GM13977 (cell line): ENCODE results near the gene DTWD2.
"Not testable (repeated sequence)": the region's sequence is repeated elsewhere in the genome, so short reads cannot be mapped to it uniquely, and the experiment has no call there.

Experiments used
- DNase-seq: peaks from one replicate; pipeline ENCODE4 v3.0.0; 2012; ENCODE audit warnings: low spot score
- CTCF ChIP-seq: IDR thresholded peaks from 2 replicates; pipeline ENCODE4 v1.5.1; 2012; ENCODE audit warnings: mild to moderate bottlenecking, control low read depth; ENCODE audit not compliant: insufficient read depth; ENCODE audit errors: extremely low read depth, missing control alignments
- in situ Hi-C: fragments of 300-500 bp; cut with MboI; formaldehyde crosslinking; loops from one replicate; pipeline ENCODE4 v1.12.0; 2022; ENCODE audit warnings: low sequenced_read_pairs, low pct_unique_long_range_greater_than_20kb, mixed read lengths, inconsistent platforms; ENCODE audit not compliant: unreplicated experiment

DTWD2 gene

GRCh38 chr5:118996098-118996497 lies 7.8 kb upstream of the DTWD2 start:
- in situ Hi-C loops = no loop called here
- no peak for DNase-seq

GRCh38 chr5:118994595-118994994 lies 6.2 kb upstream of the DTWD2 start:
- in situ Hi-C loops = no loop called here
- no peak for DNase-seq

More at GRCh38 chr5:118996098-118996497, 7.8 kb upstream of the DTWD2 start:
- TF ChIP-seq CTCF = no peak

GRCh38 chr5:118993118-118993517 lies 4.8 kb upstream of the DTWD2 start:
- in situ Hi-C loops = not testable (repeated sequence)

More at GRCh38 chr5:118994595-118994994, 6.2 kb upstream of the DTWD2 start:
- TF ChIP-seq CTCF = no peak

GRCh38 chr5:118992055-118992454 lies 3.7 kb upstream of the DTWD2 start:
- in situ Hi-C loops, DNase-seq: not testable (repeated sequence)

More at GRCh38 chr5:118993118-118993517, 4.8 kb upstream of the DTWD2 start:
- DNase-seq = not testable (repeated sequence)

- TF ChIP-seq CTCF = no peak
- in situ Hi-C loops = no loop called here
- no peak for DNase-seq
Measured at GRCh38 chr5:118990582-118990981, 2.2 kb upstream of the DTWD2 start.

- TF ChIP-seq CTCF = no peak
- DNase-seq = no peak
- in situ Hi-C loops = no loop called here
Measured at GRCh38 chr5:118989816-118990215, 1.5 kb upstream of the DTWD2 start.

GRCh38 chr5:118988866-118989180 lies 476 bp upstream of the DTWD2 start:
- no peak for TF ChIP-seq CTCF
- no peak for DNase-seq
- in situ Hi-C loops = no loop called here

GRCh38 chr5:118984602-118985001 lies 3.7 kb downstream of the DTWD2 start:
- in situ Hi-C loops = no loop called here
- no peak for DNase-seq
- no peak for TF ChIP-seq CTCF
